Testis (tissue), 2 donors: ENCODE measurements around the gene PSMC5.

Experiments used
- CTCF ChIP-seq, 3 experiments: fragments of 450-650 bp in 2 of 3; fragments of 200-600 bp in 1 of 3; sonication (generic) in 1 of 3; IDR thresholded peaks; one replicate each; pipeline ENCODE4 v1.5.1; 2016 to 2019; ENCODE audit warnings: antibody characterized with exemption in 3 of 3, mild to moderate bottlenecking in 2 of 3, moderate library complexity in 1 of 3
- POLR2A ChIP-seq: fragments of 450-650 bp; IDR thresholded peaks from one replicate; pipeline ENCODE4 v1.6.1; 2017; ENCODE audit warnings: antibody characterized with exemption, mild to moderate bottlenecking, moderate library complexity

GRCh38 chr17:63835167-63835720, 8.0 kb downstream of the PSMC5 start:
- TF ChIP-seq CTCF (IDR thresholded peaks at IDR 0.05) (no peak), POLR2A (no peak)
